ENCODE measurements around the gene IMMT. TPM values are rescaled to one million over a fixed set of nuclear protein-coding genes. Genes with fewer than 3 reads are reported as not detected.

Gene IMMT
- total RNA-seq, 1 experiment from 2014 or later: 73.1 TPM

GRCh38 chr2:86223140-86223926 lies 28.1 kb upstream of the IMMT start:
- peak in 1 of 2 experiments; percentile 17 for DNase-seq (ENCODE audit: low read depth in 1 of 2, low spot score in 2 of 2)
- peaks cover 3% of the 10 kb centered on the region; the same call in 1 of the 2 replicates for H3K4me1 ChIP-seq (replicated peaks)
- H3K36me3 ChIP-seq: no peaks in the 10 kb centered on the region
- H3K27ac ChIP-seq: no peak overlapping the region
- H3K4me3 ChIP-seq: no peak overlapping the region
- H3K27me3 ChIP-seq (replicated peaks): no peaks in the 10 kb centered on the region
- no peaks in the 10 kb centered on the region for H3K9me3 ChIP-seq (replicated peaks)

- DNase-seq (ENCODE audit: low read depth in 1 of 2, low spot score in 2 of 2): peak in 1 of 2 experiments; percentile 19
- Histone ChIP-seq H3K4me1 (replicated peaks) (peaks cover 10% of the 10 kb centered on the region), H3K27ac (no peak overlapping the region)
Measured at GRCh38 chr2:86221066-86221684, 25.9 kb upstream of the IMMT start.

GRCh38 chr2:86219896-86220295 lies 24.6 kb upstream of the IMMT start:
- Histone ChIP-seq H3K4me1 (replicated peaks) (peaks cover 10% of the 10 kb centered on the region), H3K9me3 (replicated peaks) (no peaks in the 10 kb centered on the region), H3K4me3 (no peak overlapping the region), H3K27ac (no peak overlapping the region), H3K36me3 (no peaks in the 10 kb centered on the region), H3K27me3 (replicated peaks) (no peaks in the 10 kb centered on the region)
- no peak for DNase-seq (ENCODE audit: low read depth in 1 of 2, low spot score in 2 of 2)

More at GRCh38 chr2:86221066-86221684, 25.9 kb upstream of the IMMT start:
- H3K9me3 ChIP-seq (replicated peaks): no peaks in the 10 kb centered on the region
- no peaks in the 10 kb centered on the region for H3K36me3 ChIP-seq
- H3K27me3 ChIP-seq (replicated peaks): no peaks in the 10 kb centered on the region
- H3K4me3 ChIP-seq: no peak overlapping the region

GRCh38 chr2:86218124-86218523 lies 22.9 kb upstream of the IMMT start:
- Histone ChIP-seq H3K4me1 (replicated peaks) (peaks cover 7% of the 10 kb centered on the region), H3K36me3 (peaks cover 14% of the 10 kb centered on the region), H3K4me3 (no peak overlapping the region), H3K27ac (no peak overlapping the region), H3K27me3 (replicated peaks) (no peaks in the 10 kb centered on the region), H3K9me3 (replicated peaks) (0 out of 2 replicates have a peak, but pooled peaks cover 2% of the 10 kb centered on the region)
- no peak for DNase-seq (ENCODE audit: low read depth in 1 of 2, low spot score in 2 of 2)

- H3K36me3 ChIP-seq: peaks cover 26% of the 10 kb centered on the region
- no peak overlapping the region for H3K27ac ChIP-seq
- no peak overlapping the region for H3K4me3 ChIP-seq
- no peaks in the 10 kb centered on the region for H3K27me3 ChIP-seq (replicated peaks)
- H3K9me3 ChIP-seq (replicated peaks): 0 out of 2 replicates have a peak, but pooled peaks cover 2% of the 10 kb centered on the region
- peaks cover 7% of the 10 kb centered on the region for H3K4me1 ChIP-seq (replicated peaks)
- peak in 1 of 2 experiments; percentile 16 for DNase-seq (ENCODE audit: low read depth in 1 of 2, low spot score in 2 of 2)
Measured at GRCh38 chr2:86216575-86217555, 21.6 kb upstream of the IMMT start.

GRCh38 chr2:86214503-86214832 lies 19.2 kb upstream of the IMMT start:
- no peak for DNase-seq (ENCODE audit: low read depth in 1 of 2, low spot score in 2 of 2)
- H3K36me3 ChIP-seq: peaks cover 41% of the 10 kb centered on the region
- peaks cover 7% of the 10 kb centered on the region for H3K4me1 ChIP-seq (replicated peaks)
- no peak overlapping the region for H3K4me3 ChIP-seq
- H3K9me3 ChIP-seq (replicated peaks): 0 out of 2 replicates have a peak, but pooled peaks cover 2% of the 10 kb centered on the region
- H3K27me3 ChIP-seq (replicated peaks): no peaks in the 10 kb centered on the region
- H3K27ac ChIP-seq: no peak overlapping the region

GRCh38 chr2:86213699-86214502 lies 18.6 kb upstream of the IMMT start:
- H3K27me3 ChIP-seq (replicated peaks): no peaks in the 10 kb centered on the region
- no peak overlapping the region for H3K27ac ChIP-seq
- peaks cover 7% of the 10 kb centered on the region for H3K4me1 ChIP-seq (replicated peaks)
- DNase-seq (ENCODE audit: low read depth in 1 of 2, low spot score in 2 of 2): no peak
- peaks cover 47% of the 10 kb centered on the region for H3K36me3 ChIP-seq
- H3K9me3 ChIP-seq (replicated peaks): 0 out of 2 replicates have a peak, but pooled peaks cover 2% of the 10 kb centered on the region
- H3K4me3 ChIP-seq: no peak overlapping the region

- H3K27ac ChIP-seq: no peak overlapping the region
- no peaks in the 10 kb centered on the region for H3K27me3 ChIP-seq (replicated peaks)
- H3K4me3 ChIP-seq: no peak overlapping the region
- no peak for DNase-seq (ENCODE audit: low read depth in 1 of 2, low spot score in 2 of 2)
- peaks cover 55% of the 10 kb centered on the region for H3K36me3 ChIP-seq
- 0 out of 2 replicates have a peak, but pooled peaks cover 2% of the 10 kb centered on the region for H3K9me3 ChIP-seq (replicated peaks)
- peaks cover 7% of the 10 kb centered on the region for H3K4me1 ChIP-seq (replicated peaks)
Measured at GRCh38 chr2:86213056-86213455, 17.8 kb upstream of the IMMT start.

- peaks cover under 1% of the 10 kb centered on the region for H3K4me1 ChIP-seq (replicated peaks)
- 0 out of 2 replicates have a peak, but pooled peaks cover 2% of the 10 kb centered on the region for H3K9me3 ChIP-seq (replicated peaks)
- H3K36me3 ChIP-seq: peaks cover 68% of the 10 kb centered on the region
- DNase-seq (ENCODE audit: low read depth in 1 of 2, low spot score in 2 of 2): no peak
- H3K27me3 ChIP-seq (replicated peaks): no peaks in the 10 kb centered on the region
- H3K4me3 ChIP-seq: no peak overlapping the region
- no peak overlapping the region for H3K27ac ChIP-seq
Measured at GRCh38 chr2:86211796-86212188, 16.5 kb upstream of the IMMT start.

- DNase-seq (ENCODE audit: low read depth in 1 of 2, low spot score in 2 of 2): no peak
- Histone ChIP-seq H3K27me3 (replicated peaks) (no peaks in the 10 kb centered on the region), H3K9me3 (replicated peaks) (0 out of 2 replicates have a peak, but pooled peaks cover 2% of the 10 kb centered on the region), H3K36me3 (peaks cover 74% of the 10 kb centered on the region), H3K4me3 (no peak overlapping the region), H3K27ac (no peak overlapping the region), H3K4me1 (replicated peaks) (no peaks in the 10 kb centered on the region)
Measured at GRCh38 chr2:86211033-86211795, 16.0 kb upstream of the IMMT start.

- DNase-seq (ENCODE audit: low read depth in 1 of 2, low spot score in 2 of 2): no peak
- Histone ChIP-seq H3K27me3 (replicated peaks) (no peaks in the 10 kb centered on the region), H3K9me3 (replicated peaks) (no peaks in the 10 kb centered on the region), H3K4me1 (replicated peaks) (no peaks in the 10 kb centered on the region; the same call in 1 of the 2 replicates), H3K36me3 (peaks cover 42% of the 10 kb centered on the region), H3K4me3 (no peak overlapping the region), H3K27ac (no peak overlapping the region)
Measured at GRCh38 chr2:86204458-86204857, 9.2 kb upstream of the IMMT start.

GRCh38 chr2:86203614-86204013 lies 8.4 kb upstream of the IMMT start:
- no peaks in the 10 kb centered on the region; the same call in 1 of the 2 replicates for H3K4me1 ChIP-seq (replicated peaks)
- no peak for DNase-seq (ENCODE audit: low read depth in 1 of 2, low spot score in 2 of 2)
- no peak overlapping the region for H3K27ac ChIP-seq
- no peaks in the 10 kb centered on the region for H3K27me3 ChIP-seq (replicated peaks)
- H3K36me3 ChIP-seq: peaks cover 33% of the 10 kb centered on the region
- H3K4me3 ChIP-seq: no peak overlapping the region
- H3K9me3 ChIP-seq (replicated peaks): no peaks in the 10 kb centered on the region
